ENCODE data around the gene ANKRD39.
A peak's percentile ranks its signal among the peaks of the same experiment; 100 is the strongest.

The ANKRD39 gene

GRCh38 chr2:96859099-96859649 is 1.4 kb upstream of the ANKRD39 start:
- DNase-seq (ENCODE audit: low read depth in 3 of 3, low spot score in 1 of 3), result no peak

GRCh38 chr2:96856776-96857666 is 795 bp downstream of the ANKRD39 start:
- no peak for DNase-seq (ENCODE audit: low read depth in 3 of 3, low spot score in 1 of 3)

GRCh38 chr2:96853321-96853720 is 4.5 kb downstream of the ANKRD39 start:
- DNase-seq (ENCODE audit: low read depth in 3 of 3, low spot score in 1 of 3), result no peak

- DNase-seq (ENCODE audit: low read depth in 3 of 3, low spot score in 1 of 3), result no peak
Measured at GRCh38 chr2:96852667-96853066, 5.1 kb downstream of the ANKRD39 start.

GRCh38 chr2:96848264-96848663 is 9.6 kb downstream of the ANKRD39 start:
- no peak for DNase-seq (ENCODE audit: low read depth in 3 of 3, low spot score in 1 of 3)

- no peak for DNase-seq (ENCODE audit: low read depth in 3 of 3, low spot score in 1 of 3)
Measured at GRCh38 chr2:96847586-96847985, 10.2 kb downstream of the ANKRD39 start.

GRCh38 chr2:96846825-96847224 is 11.0 kb downstream of the ANKRD39 start:
- no peak for DNase-seq (ENCODE audit: low read depth in 3 of 3, low spot score in 1 of 3)

GRCh38 chr2:96844405-96844808 is 13.4 kb downstream of the ANKRD39 start:
- no peak for DNase-seq (ENCODE audit: low read depth in 3 of 3, low spot score in 1 of 3)

GRCh38 chr2:96843538-96844268 is 14.1 kb downstream of the ANKRD39 start, which contains the start of gene ANKRD23:
Gene ANKRD23, minus strand, starts transcription at chr2:96844021. Its CDS starts 29 bp downstream, at chr2:96843992.
- DNase-seq (ENCODE audit: low read depth in 3 of 3, low spot score in 1 of 3), result no peak

GRCh38 chr2:96842600-96842999 is 15.2 kb downstream of the ANKRD39 start:
- DNase-seq (ENCODE audit: low read depth in 3 of 3, low spot score in 1 of 3), result no peak

- no peak for DNase-seq (ENCODE audit: low read depth in 3 of 3, low spot score in 1 of 3)
Measured at GRCh38 chr2:96841701-96842495, 15.9 kb downstream of the ANKRD39 start.

GRCh38 chr2:96839875-96840850 is 17.7 kb downstream of the ANKRD39 start:
- DNase-seq (ENCODE audit: low read depth in 3 of 3, low spot score in 1 of 3), result no peak

GRCh38 chr2:96839293-96839874 is 18.4 kb downstream of the ANKRD39 start:
- peak; percentile 52 to 60 (median 59) for DNase-seq (ENCODE audit: low read depth in 3 of 3, low spot score in 1 of 3)

GRCh38 chr2:96838345-96839292 is 19.2 kb downstream of the ANKRD39 start:
- DNase-seq (ENCODE audit: low read depth in 3 of 3, low spot score in 1 of 3), result no peak

- no peak for DNase-seq (ENCODE audit: low read depth in 3 of 3, low spot score in 1 of 3)
Measured at GRCh38 chr2:96837575-96837974, 20.2 kb downstream of the ANKRD39 start.

- no peak for DNase-seq (ENCODE audit: low read depth in 3 of 3, low spot score in 1 of 3)
Measured at GRCh38 chr2:96835830-96836229, 22.0 kb downstream of the ANKRD39 start.

- no peak for DNase-seq (ENCODE audit: low read depth in 3 of 3, low spot score in 1 of 3)
Measured at GRCh38 chr2:96832754-96833507, 24.9 kb downstream of the ANKRD39 start.

- no peak for DNase-seq (ENCODE audit: low read depth in 3 of 3, low spot score in 1 of 3)
Measured at GRCh38 chr2:96832408-96832753, 25.4 kb downstream of the ANKRD39 start.
